Peyer's patch (tissue), 4 donors: Measurements from ENCODE around the gene RHOU. TPM values are rescaled to one million over a fixed set of nuclear protein-coding genes. Genes with fewer than 3 reads are reported as not detected.
A peak's percentile ranks its signal among the peaks of the same experiment; 100 is the strongest.

Experiments
- DNase-seq, 3 donors: peaks; one replicate each; pipeline ENCODE4 v3.0.0-alpha.2; 2017 to 2019
- H3K27ac ChIP-seq, 4 donors: fragments of 200-600 bp; sonication (generic); one replicate each; pipeline ENCODE4 v1.5.1; 2016 to 2019
- H3K27me3 ChIP-seq, 2 donors: fragments of 200-600 bp; sonication (generic); one replicate each; pipeline ENCODE4 v1.5.1; 2019
- H3K36me3 ChIP-seq, 3 donors: fragments of 200-600 bp; sonication (generic); one replicate each; pipeline ENCODE4 v1.5.1; 2016 to 2019
- H3K4me1 ChIP-seq, 4 donors: fragments of 200-600 bp; sonication (generic); one replicate each; pipeline ENCODE4 v1.5.1; 2016 to 2019
- H3K4me3 ChIP-seq, 4 donors: fragments of 200-600 bp; sonication (generic); 1 replicate in 3 of 4; 2 replicates in 1 of 4; pipeline ENCODE4 v1.5.1; 2016 to 2019; ENCODE audit warnings: mild to moderate bottlenecking in 1 of 4
- H3K9me3 ChIP-seq, 4 donors: fragments of 200-600 bp; sonication (generic); one replicate each; pipeline ENCODE4 v1.5.1; 2016 to 2019; ENCODE audit warnings: mild to moderate bottlenecking in 1 of 4
- POLR2A ChIP-seq, 2 donors: fragments of 450-650 bp; IDR thresholded peaks; one replicate each; pipeline ENCODE4 v1.5.1; 2017; ENCODE audit warnings: antibody characterized with exemption in 2 of 2, mild to moderate bottlenecking in 2 of 2, moderate library complexity in 2 of 2
- total RNA-seq, 4 donors: library from RNA; depleted of rRNA; stranded (reverse); fragments of >200 nt; gene quantifications; one replicate each; pipeline ENCODE4 v1.1.0, GENCODE V29; 2016
- TF ChIP-seq, protein P1 (sequence below), 6 experiments: fragments of 450-650 bp in 4 of 6; fragments of 200-600 bp in 2 of 6; sonication (generic) in 1 of 6; IDR thresholded peaks; one replicate each; pipeline ENCODE4 v1.5.1; 2017 to 2019; ENCODE audit warnings: antibody characterized with exemption in 6 of 6, mild to moderate bottlenecking in 3 of 6, moderate library complexity in 1 of 6

RHOU gene
- total RNA-seq, 4 donors from 2014 or later = 14.0 to 62.0 (median 42.1) TPM

DNA sequence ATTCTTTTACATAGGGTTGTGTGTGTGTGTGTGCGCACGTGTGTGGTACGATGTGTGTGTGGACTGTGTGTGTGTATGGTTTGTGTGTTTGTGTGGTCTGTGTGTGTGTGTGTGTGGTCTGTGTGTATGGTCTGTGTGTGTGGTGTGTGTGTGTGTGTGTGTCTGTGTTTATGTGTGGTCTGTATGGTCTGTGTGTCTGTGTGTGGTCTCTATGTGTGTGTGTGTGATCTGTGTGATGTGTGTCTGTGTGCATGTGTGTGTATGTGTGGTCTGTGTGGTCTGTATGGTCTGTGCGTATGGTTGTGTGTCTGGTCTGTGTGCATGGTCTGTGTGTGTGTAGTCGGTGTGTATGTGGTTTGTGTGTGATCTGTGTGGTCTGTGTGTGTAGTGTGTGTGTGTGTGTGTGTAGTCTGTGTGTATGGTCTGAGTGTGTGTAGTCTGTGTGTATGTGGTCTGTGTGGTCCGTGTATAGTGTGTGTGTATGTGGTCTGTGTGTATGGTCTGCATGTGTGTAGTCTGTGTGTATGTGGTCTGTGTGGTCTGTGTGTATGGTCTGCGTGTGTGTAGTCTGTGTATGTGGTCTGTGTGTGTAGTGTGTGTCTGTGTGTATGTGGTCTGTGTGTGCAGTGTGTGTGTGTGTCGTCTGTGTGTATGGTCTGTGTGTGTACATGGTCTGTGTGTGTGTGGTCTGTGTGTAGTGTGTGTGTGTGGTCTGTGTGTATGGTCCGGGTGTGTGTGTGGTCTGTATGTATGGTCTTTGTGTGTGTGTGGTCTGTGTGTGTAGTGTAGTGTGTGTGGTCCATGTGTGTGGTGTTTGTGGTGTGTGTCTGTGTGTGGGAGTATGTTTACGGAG is 46.8 kb downstream of the RHOU start:
- H3K27ac ChIP-seq = peak overlapping the region in 3 of 4 donors; percentile 22 to 97 (median 85)
- no peak for DNase-seq
- H3K36me3 ChIP-seq = no peaks in the 10 kb centered on the region
- no peak overlapping the region for H3K4me3 ChIP-seq
- peaks cover 0 to 17% (median 4%) of the 10 kb centered on the region in 4 donors for H3K4me1 ChIP-seq
- no peak for TF ChIP-seq POLR2A (IDR thresholded peaks at IDR 0.05)
- TF ChIP-seq, protein P1, sequence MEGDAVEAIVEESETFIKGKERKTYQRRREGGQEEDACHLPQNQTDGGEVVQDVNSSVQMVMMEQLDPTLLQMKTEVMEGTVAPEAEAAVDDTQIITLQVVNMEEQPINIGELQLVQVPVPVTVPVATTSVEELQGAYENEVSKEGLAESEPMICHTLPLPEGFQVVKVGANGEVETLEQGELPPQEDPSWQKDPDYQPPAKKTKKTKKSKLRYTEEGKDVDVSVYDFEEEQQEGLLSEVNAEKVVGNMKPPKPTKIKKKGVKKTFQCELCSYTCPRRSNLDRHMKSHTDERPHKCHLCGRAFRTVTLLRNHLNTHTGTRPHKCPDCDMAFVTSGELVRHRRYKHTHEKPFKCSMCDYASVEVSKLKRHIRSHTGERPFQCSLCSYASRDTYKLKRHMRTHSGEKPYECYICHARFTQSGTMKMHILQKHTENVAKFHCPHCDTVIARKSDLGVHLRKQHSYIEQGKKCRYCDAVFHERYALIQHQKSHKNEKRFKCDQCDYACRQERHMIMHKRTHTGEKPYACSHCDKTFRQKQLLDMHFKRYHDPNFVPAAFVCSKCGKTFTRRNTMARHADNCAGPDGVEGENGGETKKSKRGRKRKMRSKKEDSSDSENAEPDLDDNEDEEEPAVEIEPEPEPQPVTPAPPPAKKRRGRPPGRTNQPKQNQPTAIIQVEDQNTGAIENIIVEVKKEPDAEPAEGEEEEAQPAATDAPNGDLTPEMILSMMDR (IDR thresholded peaks at IDR 0.05) = no peak
- no peaks in the 10 kb centered on the region for H3K9me3 ChIP-seq
- no peaks in the 10 kb centered on the region for H3K27me3 ChIP-seq

DNA sequence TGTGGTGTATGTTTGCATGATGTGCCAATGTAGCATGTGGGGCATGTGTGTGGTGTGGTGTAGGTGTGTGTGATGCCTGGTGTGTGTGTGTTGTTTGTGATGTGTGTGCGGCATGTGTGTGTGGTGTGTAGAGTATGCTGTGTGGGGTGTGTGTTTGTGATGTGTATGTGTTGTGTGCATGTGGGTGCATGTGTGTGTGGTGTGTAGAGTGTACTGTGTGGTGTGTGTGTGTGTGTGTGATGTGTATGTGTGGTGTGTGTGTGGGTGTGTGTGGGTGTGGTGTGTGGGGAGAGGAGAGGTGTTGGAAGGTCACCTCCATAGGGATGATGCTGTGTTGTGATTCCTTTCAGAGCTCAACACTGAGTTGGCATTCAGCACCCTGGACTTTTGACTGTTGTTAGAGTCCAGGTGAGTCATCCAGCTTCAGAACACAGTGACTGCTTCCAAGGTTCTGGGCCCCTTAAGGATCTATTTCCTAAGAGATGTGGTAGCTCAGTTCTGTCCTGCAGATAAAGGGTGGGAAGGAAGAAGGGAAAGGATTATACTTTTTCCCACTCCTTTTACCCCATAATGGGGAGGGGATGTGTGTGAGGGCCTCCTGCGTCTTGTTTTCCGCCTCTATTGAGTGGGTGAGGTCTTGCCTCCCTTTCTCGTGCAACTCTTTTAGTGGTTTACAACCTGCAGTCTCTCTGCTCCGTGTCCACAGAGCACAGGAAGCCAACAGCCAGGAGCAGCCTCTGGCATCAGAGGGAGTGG is 47.6 kb downstream of the RHOU start:
- H3K9me3 ChIP-seq = no peaks in the 10 kb centered on the region
- H3K4me1 ChIP-seq = peaks cover 0 to 17% (median 4%) of the 10 kb centered on the region in 4 donors
- TF ChIP-seq, protein P1 (IDR thresholded peaks at IDR 0.05) = no peak
- TF ChIP-seq POLR2A (IDR thresholded peaks at IDR 0.05) = peak in 1 of 2 donors; percentile 20
- H3K27me3 ChIP-seq = no peaks in the 10 kb centered on the region
- peak overlapping the region in 2 of 4 donors; percentile 26 to 40 for H3K4me3 ChIP-seq
- DNase-seq = peak in 2 of 3 donors; percentile 67 to 89
- H3K36me3 ChIP-seq = no peaks in the 10 kb centered on the region
- H3K27ac ChIP-seq = peak overlapping the region in 3 of 4 donors; percentile 45 to 97 (median 85)

- Histone ChIP-seq H3K27me3 (no peaks in the 10 kb centered on the region), H3K36me3 (no peaks in the 10 kb centered on the region), H3K9me3 (no peaks in the 10 kb centered on the region), H3K4me1 (peaks cover 0 to 17% (median 4%) of the 10 kb centered on the region in 4 donors), H3K27ac (peak overlapping the region in 3 of 4 donors; percentile 45 to 97 (median 85)), H3K4me3 (peak overlapping the region in 2 of 4 donors; percentile 26 to 40)
- TF ChIP-seq, protein P1 (IDR thresholded peaks at IDR 0.05) = no peak
- no peak for TF ChIP-seq POLR2A (IDR thresholded peaks at IDR 0.05)
- DNase-seq = peak in 2 of 3 donors; percentile 60 to 64
Observed at GRCh38 chr1:228783418-228784040, 48.2 kb downstream of the RHOU start.

DNA sequence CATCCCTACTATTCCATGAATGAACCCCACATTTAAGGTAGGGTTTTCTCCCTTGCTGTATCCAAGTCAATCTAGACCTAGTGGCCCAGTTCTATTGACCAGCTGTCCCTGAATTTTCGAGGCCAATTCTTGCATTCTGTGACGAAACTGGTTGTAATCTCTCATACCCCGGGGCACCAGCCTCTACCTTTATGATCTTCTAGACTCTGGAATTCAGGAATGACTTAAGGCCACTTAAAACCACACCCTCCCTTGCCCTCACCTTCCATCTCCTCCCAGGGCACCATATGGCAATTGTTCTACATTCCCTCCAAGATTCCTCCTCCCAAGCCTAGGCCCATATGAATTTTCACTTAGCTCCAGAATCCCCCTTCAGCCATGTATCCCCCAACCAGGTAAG is 48.9 kb downstream of the RHOU start:
- Histone ChIP-seq H3K27me3 (no peaks in the 10 kb centered on the region), H3K4me3 (no peak overlapping the region), H3K4me1 (peaks cover 0 to 17% (median 4%) of the 10 kb centered on the region in 4 donors), H3K36me3 (no peaks in the 10 kb centered on the region), H3K27ac (peak overlapping the region in 3 of 4 donors; percentile 45 to 97 (median 85)), H3K9me3 (no peaks in the 10 kb centered on the region)
- TF ChIP-seq, protein P1 (IDR thresholded peaks at IDR 0.05) = no peak
- no peak for TF ChIP-seq POLR2A (IDR thresholded peaks at IDR 0.05)
- peak in 1 of 3 donors; percentile 48 for DNase-seq
